A673 (cell line): ENCODE results near the gene TDO2. TPM values are rescaled to one million over a fixed set of nuclear protein-coding genes. Genes with fewer than 3 reads are reported as not detected.

Source experiments
- BruUV-seq: library from RNA; stranded (reverse); fragments of 400-500 nt; replicated peaks from 2 replicates; lab custom pipeline; 2021; lab: Mats Ljungman, UMichigan
- CTCF ChIA-PET: fragments of 300-600 bp; sonication (Branson Sonifier 250); formaldehyde crosslinking; loops from one replicate; lab custom pipeline; 2022; ENCODE audit warnings: antibody characterized with exemption; lab: Charles Lee
- POLR2A ChIA-PET: fragments of 300-600 bp; sonication (Branson Sonifier 250); formaldehyde crosslinking; loops from one replicate; lab custom pipeline; 2022; ENCODE audit warnings: antibody characterized with exemption; ENCODE audit not compliant: low non-redundant PET; lab: Charles Lee
- DNase-seq: peaks from one replicate; pipeline ENCODE4 v3.0.0-alpha.2; 2015; ENCODE audit warnings: low spot score
- H3K27ac ChIP-seq: fragments of 200-600 bp; sonication (generic); 2 replicates; pipeline ENCODE4 v1.5.1; 2016; ENCODE audit warnings: mixed run types, low read depth, mild to moderate bottlenecking, mixed read lengths, antibody characterized with exemption, low read length; ENCODE audit not compliant: poor library complexity, severe bottlenecking
- H3K27me3 ChIP-seq: fragments of 200-600 bp; sonication (generic); replicated peaks from 2 replicates; pipeline ENCODE4 v1.6.1; 2017; ENCODE audit warnings: mixed run types, low read depth, mild to moderate bottlenecking, mixed read lengths, antibody characterized with exemption, low read length; ENCODE audit not compliant: insufficient read depth, poor library complexity
- H3K36me3 ChIP-seq: fragments of 200-600 bp; sonication (generic); 2 replicates; pipeline ENCODE4 v1.6.1; 2016; ENCODE audit warnings: mixed run types, mild to moderate bottlenecking, mixed read lengths, antibody characterized with exemption, low read length; ENCODE audit not compliant: insufficient read depth, poor library complexity, severe bottlenecking
- H3K4me1 ChIP-seq: fragments of 200-600 bp; sonication (generic); 2 replicates; pipeline ENCODE4 v1.6.1; 2017; ENCODE audit warnings: mixed run types, mild to moderate bottlenecking, mixed read lengths, antibody characterized with exemption, low read length; ENCODE audit not compliant: insufficient read depth, poor library complexity, severe bottlenecking
- H3K4me3 ChIP-seq: fragments of 200-600 bp; sonication (generic); 2 replicates; pipeline ENCODE4 v1.5.1; 2016; ENCODE audit warnings: low read depth, mixed run types, mild to moderate bottlenecking, mixed read lengths, low read length; ENCODE audit not compliant: poor library complexity, severe bottlenecking
- H3K9me3 ChIP-seq: fragments of 200-600 bp; sonication (generic); 2 replicates; pipeline ENCODE4 v1.6.1; 2016; ENCODE audit warnings: mixed run types, low read depth, mild to moderate bottlenecking, mixed read lengths, antibody characterized with exemption, low read length; ENCODE audit not compliant: poor library complexity, severe bottlenecking
- EZH2 ChIP-seq: fragments of 200-600 bp; sonication (generic); IDR thresholded peaks from 2 replicates; pipeline ENCODE4 v1.6.1; 2017; ENCODE audit warnings: borderline replicate concordance, low read depth, mild to moderate bottlenecking, mixed read lengths, antibody characterized with exemption, low read length; ENCODE audit not compliant: poor library complexity, severe bottlenecking
- intact Hi-C: fragments of 100-400 bp; cut with micrococcal nuclease; formaldehyde crosslinking; loops from one replicate; pipeline ENCODE4 v1.10.0; 2022; ENCODE audit not compliant: unreplicated experiment
- total RNA-seq: library from RNA; stranded (reverse); gene quantifications from 2 replicates; pipeline ENCODE4 v1.2.3, GENCODE V29; 2021
- TF ChIP-seq, protein P1 (sequence below): fragments of 300-800, 200-600 bp; sonication (generic); conservative IDR thresholded peaks from 2 replicates; pipeline ENCODE4 v1.5.1; 2017; ENCODE audit warnings: low read depth, mild to moderate bottlenecking, antibody characterized with exemption, low read length, moderate library complexity, mixed read lengths

The TDO2 gene
- total RNA-seq, 1 experiment from 2014 or later = 1.0 TPM

DNA sequence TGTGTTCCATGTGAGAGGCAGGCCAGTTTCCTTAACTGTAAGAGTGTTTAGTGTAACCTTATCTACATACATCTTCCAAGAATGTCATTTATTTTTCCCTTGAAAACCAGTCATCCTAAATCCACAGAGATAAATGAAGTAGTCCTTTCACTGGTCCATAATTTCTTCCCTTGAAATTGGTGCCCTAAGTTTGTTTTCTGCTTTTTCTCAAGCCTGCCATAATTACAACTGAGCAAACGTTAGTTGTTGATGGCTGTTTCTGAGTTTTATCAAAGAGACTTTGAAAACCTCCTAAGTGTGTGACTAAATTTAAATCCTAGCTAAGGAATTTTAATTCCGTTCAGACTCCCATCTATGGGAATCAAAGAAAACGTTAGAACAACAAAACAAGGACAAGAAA is 3.6 kb upstream of the TDO2 start:
- DNase-seq = no peak
- no peaks in the 10 kb centered on the region for H3K4me1 ChIP-seq
- TF ChIP-seq EZH2 = no peak
- TF ChIP-seq, protein P1, sequence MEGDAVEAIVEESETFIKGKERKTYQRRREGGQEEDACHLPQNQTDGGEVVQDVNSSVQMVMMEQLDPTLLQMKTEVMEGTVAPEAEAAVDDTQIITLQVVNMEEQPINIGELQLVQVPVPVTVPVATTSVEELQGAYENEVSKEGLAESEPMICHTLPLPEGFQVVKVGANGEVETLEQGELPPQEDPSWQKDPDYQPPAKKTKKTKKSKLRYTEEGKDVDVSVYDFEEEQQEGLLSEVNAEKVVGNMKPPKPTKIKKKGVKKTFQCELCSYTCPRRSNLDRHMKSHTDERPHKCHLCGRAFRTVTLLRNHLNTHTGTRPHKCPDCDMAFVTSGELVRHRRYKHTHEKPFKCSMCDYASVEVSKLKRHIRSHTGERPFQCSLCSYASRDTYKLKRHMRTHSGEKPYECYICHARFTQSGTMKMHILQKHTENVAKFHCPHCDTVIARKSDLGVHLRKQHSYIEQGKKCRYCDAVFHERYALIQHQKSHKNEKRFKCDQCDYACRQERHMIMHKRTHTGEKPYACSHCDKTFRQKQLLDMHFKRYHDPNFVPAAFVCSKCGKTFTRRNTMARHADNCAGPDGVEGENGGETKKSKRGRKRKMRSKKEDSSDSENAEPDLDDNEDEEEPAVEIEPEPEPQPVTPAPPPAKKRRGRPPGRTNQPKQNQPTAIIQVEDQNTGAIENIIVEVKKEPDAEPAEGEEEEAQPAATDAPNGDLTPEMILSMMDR = no peak
- H3K36me3 ChIP-seq = no peaks in the 10 kb centered on the region
- no TSS peak for BruUV-seq
- intact Hi-C loops = no loop called here
- no peaks in the 10 kb centered on the region for H3K27me3 ChIP-seq
- POLR2A ChIA-PET = no interaction called here
- H3K9me3 ChIP-seq = no peaks in the 10 kb centered on the region
- CTCF ChIA-PET = no interaction called here
- H3K4me3 ChIP-seq = no peak overlapping the region
- no peak overlapping the region for H3K27ac ChIP-seq

DNA sequence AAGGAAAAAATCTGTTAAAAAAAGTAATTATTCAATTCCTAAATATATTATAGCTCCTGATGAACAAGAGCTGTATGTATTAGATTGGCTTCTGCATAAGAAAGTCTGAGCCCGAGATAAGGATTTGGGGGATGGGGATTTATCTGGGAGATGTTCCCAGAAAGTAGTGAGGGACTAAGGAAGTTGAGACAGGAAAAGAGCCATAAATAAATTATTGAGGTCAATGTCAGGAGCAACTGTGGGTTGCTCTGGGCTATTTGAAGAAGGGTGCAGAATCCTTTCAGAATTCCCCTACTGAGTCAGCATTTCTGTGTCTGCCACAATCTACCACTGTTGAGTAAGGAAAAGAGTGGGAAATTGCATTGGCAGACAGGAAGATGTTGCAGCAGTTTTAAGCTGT is 3.1 kb upstream of the TDO2 start:
- CTCF ChIA-PET = no interaction called here
- Histone ChIP-seq H3K27ac (no peak overlapping the region), H3K27me3 (no peaks in the 10 kb centered on the region), H3K9me3 (no peaks in the 10 kb centered on the region), H3K4me1 (no peaks in the 10 kb centered on the region), H3K4me3 (no peak overlapping the region), H3K36me3 (no peaks in the 10 kb centered on the region)
- BruUV-seq = no TSS peak
- intact Hi-C loops = no loop called here
- peak; percentile 13 for DNase-seq
- TF ChIP-seq EZH2 = no peak
- TF ChIP-seq, protein P1 = no peak
- POLR2A ChIA-PET = no interaction called here

- H3K4me1 ChIP-seq = no peaks in the 10 kb centered on the region
- no peaks in the 10 kb centered on the region for H3K9me3 ChIP-seq
- BruUV-seq = no TSS peak
- no peaks in the 10 kb centered on the region for H3K27me3 ChIP-seq
- ChIA-PET CTCF (no interaction called here), POLR2A (no interaction called here)
- no peak overlapping the region for H3K4me3 ChIP-seq
- TF ChIP-seq, protein P1 = no peak
- no peak for TF ChIP-seq EZH2
- no peaks in the 10 kb centered on the region for H3K36me3 ChIP-seq
- H3K27ac ChIP-seq = no peak overlapping the region
- intact Hi-C loops = no loop called here
- DNase-seq = no peak
Observed at GRCh38 chr4:155901013-155901412, 2.5 kb upstream of the TDO2 start.
